ENCODE results near the gene FHAD1. TPM values are rescaled to one million over a fixed set of nuclear protein-coding genes. Genes with fewer than 3 reads are reported as not detected.

The FHAD1 gene
- total and polyA plus RNA-seq, 2 donors (not counting 3 experiments of a cell fraction or from before 2014, with no cell fraction given) = 0.04 to 0.69 TPM

DNA sequence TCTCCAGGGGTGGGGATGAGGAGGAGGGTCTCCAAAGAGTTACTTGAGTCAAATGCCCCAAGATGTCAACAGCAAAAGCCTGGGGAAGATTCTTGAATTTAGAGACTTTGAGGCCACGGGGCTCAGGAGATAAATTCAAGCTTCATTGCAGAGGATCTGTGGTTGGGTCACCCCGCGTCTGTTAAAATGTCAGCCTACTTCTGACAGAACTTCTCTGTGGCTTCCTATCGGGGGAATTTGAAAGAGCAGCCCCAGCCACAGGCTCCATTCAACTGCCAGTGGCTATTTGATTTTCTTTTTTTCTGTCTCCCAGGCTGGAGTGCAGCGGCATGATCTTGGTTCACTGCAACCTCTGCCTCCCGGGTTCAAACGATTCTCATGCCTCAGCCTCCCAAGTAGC is 100.2 kb downstream of the FHAD1 start:
- ChIA-PET CTCF (no interaction called here), POLR2A (no interaction called here)
- Histone ChIP-seq H3K79me2 (ENCODE audit: control insufficient read depth, insufficient read depth, low read length) (no peaks in the 10 kb centered on the region), H2AFZ (ENCODE audit: low read depth, low read length) (no peak overlapping the region), H3K36me3 (ENCODE audit: control insufficient read depth in 2 of 2, extremely low read depth in 1 of 2, insufficient read depth in 2 of 2, low read length in 2 of 2) (no peaks in the 10 kb centered on the region), H3K9ac (replicated peaks; ENCODE audit: extremely low read depth, insufficient read depth, low read length) (no peak overlapping the region), H3K9me3 (replicated peaks; ENCODE audit: control insufficient read depth, insufficient read depth, low read length) (no peaks in the 10 kb centered on the region), H3K4me1 (ENCODE audit: control insufficient read depth, extremely low read depth, insufficient read depth, low read length) (peaks cover 13% of the 10 kb centered on the region), H3K27ac (ENCODE audit: insufficient read depth, low read depth, low read length) (no peak overlapping the region), H3K4me2 (ENCODE audit: insufficient read depth, low read length) (no peak overlapping the region), H4K20me1 (replicated peaks; ENCODE audit: control insufficient read depth, extremely low read depth, insufficient read depth, low read length) (no peaks in the 10 kb centered on the region), H3K27me3 (ENCODE audit: control insufficient read depth in 2 of 2, insufficient read depth in 2 of 2, low read length in 2 of 2) (no peaks in the 10 kb centered on the region), H3K4me3 (replicated peaks in 1 of 3; ENCODE audit: insufficient read depth in 1 of 3, low read depth in 1 of 3, low read length in 3 of 3) (no peak overlapping the region), H3K9me1 (replicated peaks; ENCODE audit: control insufficient read depth, extremely low read depth, insufficient read depth, low read length) (no peaks in the 10 kb centered on the region)
- intact Hi-C loops (cut with micrococcal nuclease) = no loop called here
- TF ChIP-seq GATA2 (IDR thresholded peaks at IDR 0.05; ENCODE audit: insufficient read depth, insufficient read length, low read depth, low read length) = no peak
- no peak for TF ChIP-seq EZH2 (IDR thresholded peaks at IDR 0.05; ENCODE audit: borderline replicate concordance, low read depth, low read length, severe bottlenecking)
- TF ChIP-seq JUN (IDR thresholded peaks at IDR 0.05; ENCODE audit: borderline replicate concordance, insufficient read depth, insufficient read length, low read depth) = no peak
- no peak for TF ChIP-seq POLR2A (IDR thresholded peaks at IDR 0.05; ENCODE audit: low read depth, low read length)
- TF ChIP-seq, protein P1, sequence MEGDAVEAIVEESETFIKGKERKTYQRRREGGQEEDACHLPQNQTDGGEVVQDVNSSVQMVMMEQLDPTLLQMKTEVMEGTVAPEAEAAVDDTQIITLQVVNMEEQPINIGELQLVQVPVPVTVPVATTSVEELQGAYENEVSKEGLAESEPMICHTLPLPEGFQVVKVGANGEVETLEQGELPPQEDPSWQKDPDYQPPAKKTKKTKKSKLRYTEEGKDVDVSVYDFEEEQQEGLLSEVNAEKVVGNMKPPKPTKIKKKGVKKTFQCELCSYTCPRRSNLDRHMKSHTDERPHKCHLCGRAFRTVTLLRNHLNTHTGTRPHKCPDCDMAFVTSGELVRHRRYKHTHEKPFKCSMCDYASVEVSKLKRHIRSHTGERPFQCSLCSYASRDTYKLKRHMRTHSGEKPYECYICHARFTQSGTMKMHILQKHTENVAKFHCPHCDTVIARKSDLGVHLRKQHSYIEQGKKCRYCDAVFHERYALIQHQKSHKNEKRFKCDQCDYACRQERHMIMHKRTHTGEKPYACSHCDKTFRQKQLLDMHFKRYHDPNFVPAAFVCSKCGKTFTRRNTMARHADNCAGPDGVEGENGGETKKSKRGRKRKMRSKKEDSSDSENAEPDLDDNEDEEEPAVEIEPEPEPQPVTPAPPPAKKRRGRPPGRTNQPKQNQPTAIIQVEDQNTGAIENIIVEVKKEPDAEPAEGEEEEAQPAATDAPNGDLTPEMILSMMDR (IDR thresholded peaks at IDR 0.05; ENCODE audit: extremely low read depth in 1 of 2, insufficient read depth in 1 of 2, low read depth in 1 of 2, low read length in 2 of 2) = no peak
- no peak for TF ChIP-seq FOS (IDR thresholded peaks at IDR 0.05; ENCODE audit: borderline replicate concordance, insufficient read depth, low read length)
- no peak for TF ChIP-seq POLR2AphosphoS5 (IDR thresholded peaks at IDR 0.05; ENCODE audit: insufficient read depth, low read depth, low read length)
- TF ChIP-seq, protein P2, sequence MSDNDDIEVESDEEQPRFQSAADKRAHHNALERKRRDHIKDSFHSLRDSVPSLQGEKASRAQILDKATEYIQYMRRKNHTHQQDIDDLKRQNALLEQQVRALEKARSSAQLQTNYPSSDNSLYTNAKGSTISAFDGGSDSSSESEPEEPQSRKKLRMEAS (IDR thresholded peaks at IDR 0.05; ENCODE audit: insufficient read depth, insufficient read length) = no peak
- no peak for TF ChIP-seq MYC (IDR thresholded peaks at IDR 0.05; ENCODE audit: low read depth, low read length)
- dilution Hi-C loops (cut with MboI; ENCODE audit: extremely low pct_ligation_motif_present, low sequenced_read_pairs) = no loop called here
- DNase-seq (ENCODE audit: low read depth, low spot score) (no peak), FAIRE-seq (no peak)
- BruUV-seq (replicated peaks) = no TSS peak

Measured in endothelial cell of umbilical vein (primary cell).